ENCODE results near the gene INPP1. TPM values are rescaled to one million over a fixed set of nuclear protein-coding genes. Genes with fewer than 3 reads are reported as not detected.
"Not testable (repeated sequence)": the region's sequence is repeated elsewhere in the genome, so short reads cannot be mapped to it uniquely, and the experiment has no call there.

INPP1 gene
- total and polyA plus RNA-seq, 2 donors: 18.9 to 36.4 TPM

GRCh38 chr2:190327867-190328572 lies 15.4 kb upstream of the INPP1 start:
- H3K27ac ChIP-seq (ENCODE audit: low read depth in 1 of 2, low read length in 1 of 2): no peak overlapping the region
- H3K27me3 ChIP-seq (ENCODE audit: control insufficient read depth in 2 of 2, insufficient read depth in 1 of 2, low read length in 1 of 2): no peaks in the 10 kb centered on the region
- DNase-seq (ENCODE audit: low read depth in 6 of 9, low spot score in 9 of 9): no peak
- 95% methylated on average over 4 of the region's 4 CpGs for WGBS
- no peak overlapping the region for H3K4me3 ChIP-seq (ENCODE audit: low read length in 2 of 2)
- H3K4me1 ChIP-seq (ENCODE audit: control insufficient read depth in 2 of 2, insufficient read depth in 2 of 2, low read length in 2 of 2): no peaks in the 10 kb centered on the region
- no peaks in the 10 kb centered on the region for H3K36me3 ChIP-seq (ENCODE audit: control insufficient read depth in 2 of 2, insufficient read depth in 2 of 2, low read length in 1 of 2)
- no peaks in the 10 kb centered on the region for H3K9me3 ChIP-seq (ENCODE audit: control insufficient read depth in 2 of 2, insufficient read depth in 1 of 2, low read length in 1 of 2)

- Histone ChIP-seq H3K4me1 (ENCODE audit: control insufficient read depth in 2 of 2, insufficient read depth in 2 of 2, low read length in 2 of 2) (no peaks in the 10 kb centered on the region), H3K4me3 (ENCODE audit: low read length in 2 of 2) (no peak overlapping the region), H3K9me3 (ENCODE audit: control insufficient read depth in 2 of 2, insufficient read depth in 1 of 2, low read length in 1 of 2) (no peaks in the 10 kb centered on the region), H3K27me3 (ENCODE audit: control insufficient read depth in 2 of 2, insufficient read depth in 1 of 2, low read length in 1 of 2) (no peaks in the 10 kb centered on the region), H3K27ac (ENCODE audit: low read depth in 1 of 2, low read length in 1 of 2) (no peak overlapping the region), H3K36me3 (ENCODE audit: control insufficient read depth in 2 of 2, insufficient read depth in 2 of 2, low read length in 1 of 2) (no peaks in the 10 kb centered on the region)
- no peak for DNase-seq (ENCODE audit: low read depth in 6 of 9, low spot score in 9 of 9)
- over 99% methylated on average over 3 of the region's 3 CpGs for WGBS
Measured at GRCh38 chr2:190328573-190329147, 14.7 kb upstream of the INPP1 start.

- Histone ChIP-seq H3K36me3 (ENCODE audit: control insufficient read depth in 2 of 2, insufficient read depth in 2 of 2, low read length in 1 of 2) (no peaks in the 10 kb centered on the region), H3K27me3 (ENCODE audit: control insufficient read depth in 2 of 2, insufficient read depth in 1 of 2, low read length in 1 of 2) (no peaks in the 10 kb centered on the region), H3K9me3 (ENCODE audit: control insufficient read depth in 2 of 2, insufficient read depth in 1 of 2, low read length in 1 of 2) (no peaks in the 10 kb centered on the region), H3K4me1 (ENCODE audit: control insufficient read depth in 2 of 2, insufficient read depth in 2 of 2, low read length in 2 of 2) (no peaks in the 10 kb centered on the region), H3K27ac (ENCODE audit: low read depth in 1 of 2, low read length in 1 of 2) (no peak overlapping the region), H3K4me3 (ENCODE audit: low read length in 2 of 2) (no peak overlapping the region)
- DNase-seq (ENCODE audit: low read depth in 6 of 9, low spot score in 9 of 9): no peak
- WGBS: 93% methylated on average over 8 of the region's 8 CpGs
Measured at GRCh38 chr2:190333395-190333794, 10.0 kb upstream of the INPP1 start.

- H3K27ac ChIP-seq (ENCODE audit: low read depth in 1 of 2, low read length in 1 of 2): no peak overlapping the region
- WGBS: 98% methylated on average over 2 of the region's 2 CpGs
- no peaks in the 10 kb centered on the region for H3K4me1 ChIP-seq (ENCODE audit: control insufficient read depth in 2 of 2, insufficient read depth in 2 of 2, low read length in 2 of 2)
- H3K36me3 ChIP-seq (ENCODE audit: control insufficient read depth in 2 of 2, insufficient read depth in 2 of 2, low read length in 1 of 2): no peaks in the 10 kb centered on the region
- H3K4me3 ChIP-seq (ENCODE audit: low read length in 2 of 2): no peak overlapping the region
- no peak for DNase-seq (ENCODE audit: low read depth in 6 of 9, low spot score in 9 of 9)
- no peaks in the 10 kb centered on the region for H3K9me3 ChIP-seq (ENCODE audit: control insufficient read depth in 2 of 2, insufficient read depth in 1 of 2, low read length in 1 of 2)
- H3K27me3 ChIP-seq (ENCODE audit: control insufficient read depth in 2 of 2, insufficient read depth in 1 of 2, low read length in 1 of 2): no peaks in the 10 kb centered on the region
Measured at GRCh38 chr2:190333928-190334327, 9.5 kb upstream of the INPP1 start.

- Histone ChIP-seq H3K4me3 (ENCODE audit: low read length in 2 of 2) (no peak overlapping the region), H3K36me3 (ENCODE audit: control insufficient read depth in 2 of 2, insufficient read depth in 2 of 2, low read length in 1 of 2) (no peaks in the 10 kb centered on the region), H3K27ac (ENCODE audit: low read depth in 1 of 2, low read length in 1 of 2) (no peak overlapping the region), H3K9me3 (ENCODE audit: control insufficient read depth in 2 of 2, insufficient read depth in 1 of 2, low read length in 1 of 2) (no peaks in the 10 kb centered on the region), H3K27me3 (ENCODE audit: control insufficient read depth in 2 of 2, insufficient read depth in 1 of 2, low read length in 1 of 2) (no peaks in the 10 kb centered on the region), H3K4me1 (ENCODE audit: control insufficient read depth in 2 of 2, insufficient read depth in 2 of 2, low read length in 2 of 2) (no peaks in the 10 kb centered on the region)
- 81% methylated on average over 8 of the region's 8 CpGs for WGBS
- DNase-seq (ENCODE audit: low read depth in 6 of 9, low spot score in 9 of 9): no peak
Measured at GRCh38 chr2:190334479-190335224, 8.7 kb upstream of the INPP1 start.

GRCh38 chr2:190335225-190335559 lies 8.2 kb upstream of the INPP1 start:
- Histone ChIP-seq H3K4me1 (ENCODE audit: control insufficient read depth in 2 of 2, insufficient read depth in 2 of 2, low read length in 2 of 2) (no peaks in the 10 kb centered on the region), H3K36me3 (ENCODE audit: control insufficient read depth in 2 of 2, insufficient read depth in 2 of 2, low read length in 1 of 2) (no peaks in the 10 kb centered on the region), H3K9me3 (ENCODE audit: control insufficient read depth in 2 of 2, insufficient read depth in 1 of 2, low read length in 1 of 2) (no peaks in the 10 kb centered on the region), H3K4me3 (ENCODE audit: low read length in 2 of 2) (no peak overlapping the region), H3K27ac (ENCODE audit: low read depth in 1 of 2, low read length in 1 of 2) (no peak overlapping the region), H3K27me3 (ENCODE audit: control insufficient read depth in 2 of 2, insufficient read depth in 1 of 2, low read length in 1 of 2) (no peaks in the 10 kb centered on the region)
- DNase-seq (ENCODE audit: low read depth in 6 of 9, low spot score in 9 of 9): no peak

DNA sequence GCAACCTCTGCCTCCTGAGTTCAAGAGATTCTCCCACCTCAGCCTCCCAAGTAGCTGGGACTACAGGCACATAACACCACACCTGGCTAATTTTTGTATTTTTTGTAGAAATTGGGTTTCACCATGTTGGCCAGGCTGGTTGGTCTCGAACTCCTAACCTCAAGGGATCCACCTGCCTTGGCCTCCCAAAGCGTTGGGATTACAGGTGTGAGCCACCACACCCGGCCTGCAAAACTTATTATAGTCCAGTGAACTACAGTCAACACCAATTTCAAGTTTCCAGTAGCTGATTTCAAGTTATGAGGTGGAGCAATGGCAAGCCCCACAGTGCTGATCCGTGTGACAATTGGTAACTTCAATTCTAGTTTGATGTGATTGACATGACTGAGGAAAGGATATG lies 7.8 kb upstream of the INPP1 start:
- not testable (repeated sequence) for H3K27me3 ChIP-seq (ENCODE audit: control insufficient read depth in 2 of 2, insufficient read depth in 1 of 2, low read length in 1 of 2); H3K4me1 ChIP-seq (ENCODE audit: control insufficient read depth in 2 of 2, insufficient read depth in 2 of 2, low read length in 2 of 2); H3K27ac ChIP-seq (ENCODE audit: low read depth in 1 of 2, low read length in 1 of 2); H3K36me3 ChIP-seq (ENCODE audit: control insufficient read depth in 2 of 2, insufficient read depth in 2 of 2, low read length in 1 of 2); H3K9me3 ChIP-seq (ENCODE audit: control insufficient read depth in 2 of 2, insufficient read depth in 1 of 2, low read length in 1 of 2); H3K4me3 ChIP-seq (ENCODE audit: low read length in 2 of 2); DNase-seq (ENCODE audit: low read depth in 6 of 9, low spot score in 9 of 9)
- whole genome bisulfite sequencing: 98% methylated on average over 4 of the region's 4 CpGs

- H3K9me3 ChIP-seq (ENCODE audit: control insufficient read depth in 2 of 2, insufficient read depth in 1 of 2, low read length in 1 of 2): no peaks in the 10 kb centered on the region
Measured at GRCh38 chr2:190336420-190336819, 7.0 kb upstream of the INPP1 start.

GRCh38 chr2:190338453-190338852 lies 4.9 kb upstream of the INPP1 start:
- DNase-seq (ENCODE audit: low read depth in 6 of 9, low spot score in 9 of 9): no peak
- WGBS: 95% methylated on average over 1 of the region's 1 CpG
- peaks cover 0 to 3% of the 10 kb centered on the region in 2 donors for H3K27me3 ChIP-seq (ENCODE audit: control insufficient read depth in 2 of 2, insufficient read depth in 1 of 2, low read length in 1 of 2)
- no peaks in the 10 kb centered on the region for H3K36me3 ChIP-seq (ENCODE audit: control insufficient read depth in 2 of 2, insufficient read depth in 2 of 2, low read length in 1 of 2)
- H3K9me3 ChIP-seq (ENCODE audit: control insufficient read depth in 2 of 2, insufficient read depth in 1 of 2, low read length in 1 of 2): no peaks in the 10 kb centered on the region
- H3K27ac ChIP-seq (ENCODE audit: low read depth in 1 of 2, low read length in 1 of 2): no peak overlapping the region
- H3K4me1 ChIP-seq (ENCODE audit: control insufficient read depth in 2 of 2, insufficient read depth in 2 of 2, low read length in 2 of 2): peaks cover 4 to 8% of the 10 kb centered on the region in 2 donors
- H3K4me3 ChIP-seq (ENCODE audit: low read length in 2 of 2): no peak overlapping the region

More at GRCh38 chr2:190336420-190336819, 7.0 kb upstream of the INPP1 start:
- H3K27ac ChIP-seq (ENCODE audit: low read depth in 1 of 2, low read length in 1 of 2): no peak overlapping the region
- H3K36me3 ChIP-seq (ENCODE audit: control insufficient read depth in 2 of 2, insufficient read depth in 2 of 2, low read length in 1 of 2): no peaks in the 10 kb centered on the region
- no peak for DNase-seq (ENCODE audit: low read depth in 6 of 9, low spot score in 9 of 9)
- WGBS: 97% methylated on average over 2 of the region's 2 CpGs
- no peaks in the 10 kb centered on the region for H3K27me3 ChIP-seq (ENCODE audit: control insufficient read depth in 2 of 2, insufficient read depth in 1 of 2, low read length in 1 of 2)
- H3K4me3 ChIP-seq (ENCODE audit: low read length in 2 of 2): no peak overlapping the region
- no peaks in the 10 kb centered on the region for H3K4me1 ChIP-seq (ENCODE audit: control insufficient read depth in 2 of 2, insufficient read depth in 2 of 2, low read length in 2 of 2)

Data from thymus (tissue), 11 donors.